Glomerular endothelial cell (primary cell): Measurements from ENCODE around the gene RBM25. TPM values are rescaled to one million over a fixed set of nuclear protein-coding genes. Genes with fewer than 3 reads are reported as not detected.
"Not testable (repeated sequence)": the region's sequence is repeated elsewhere in the genome, so short reads cannot be mapped to it uniquely, and the experiment has no call there.

Experiments
- DNase-seq: peaks from one replicate; pipeline ENCODE4 v3.0.0-alpha.2; 2011; ENCODE audit warnings: low read depth, low spot score; ENCODE audit errors: extremely low read depth
- total RNA-seq: library from RNA; depleted of rRNA; stranded (reverse); fragments of >200 nt; gene quantifications from 2 replicates; pipeline ENCODE4 v1.2.3, GENCODE V29; 2015

RBM25 gene
- total RNA-seq, 1 donor from 2014 or later = 41.2 TPM

- no peak for DNase-seq
Measured at GRCh38 chr14:73168274-73168673, 109.9 kb downstream of the RBM25 start.

- no peak for DNase-seq
Measured at GRCh38 chr14:73168691-73169090, 110.4 kb downstream of the RBM25 start.

- not testable (repeated sequence) for DNase-seq
Measured at GRCh38 chr14:73169855-73170254, 111.5 kb downstream of the RBM25 start.

- no peak for DNase-seq
Measured at GRCh38 chr14:73170686-73171085, 112.4 kb downstream of the RBM25 start.

GRCh38 chr14:73172500-73172899 lies 114.2 kb downstream of the RBM25 start:
- DNase-seq = no peak

- peak; percentile 37 for DNase-seq
Measured at GRCh38 chr14:73173092-73173735, 114.9 kb downstream of the RBM25 start.

Other genes with a start within 250 kb of the RBM25 start
- gene DPF3, start 164.4 kb upstream of the RBM25 start, total RNA-seq = 6.2 TPM in 2 replicates
- gene DCAF4, start 132.1 kb upstream of the RBM25 start, total RNA-seq = 31.5 and 44.3 TPM in 2 replicates
- 28.5 and 34.6 TPM in 2 replicates for gene ZFYVE1, start 31.4 kb upstream of the RBM25 start, total RNA-seq
- 43.0 and 51.5 TPM in 2 replicates for gene PSEN1, start 78.0 kb downstream of the RBM25 start, total RNA-seq
- gene PAPLN, start 179.0 kb downstream of the RBM25 start, total RNA-seq = 17.1 and 58.0 TPM in 2 replicates